GF-D8 (cell line): ENCODE data around the gene FMNL2.
A peak's percentile ranks its signal among the peaks of the same experiment; 100 is the strongest.

Experiments used
- DNase-seq: peaks from one replicate; lab custom pipeline; 2025; lab: John Stamatoyannopoulos, UW

Gene FMNL2

GRCh38 chr2:152447897-152448296 lies 112.9 kb downstream of the FMNL2 start:
- no peak for DNase-seq

GRCh38 chr2:152448606-152449005 lies 113.6 kb downstream of the FMNL2 start:
- DNase-seq = no peak

GRCh38 chr2:152449578-152449977 lies 114.6 kb downstream of the FMNL2 start:
- DNase-seq = no peak

- no peak for DNase-seq
Observed at GRCh38 chr2:152450176-152450575, 115.2 kb downstream of the FMNL2 start.

- no peak for DNase-seq
Observed at GRCh38 chr2:152452256-152452973, 117.4 kb downstream of the FMNL2 start.

GRCh38 chr2:152453129-152453911 lies 118.3 kb downstream of the FMNL2 start:
- DNase-seq = no peak

GRCh38 chr2:152454371-152454770 lies 119.4 kb downstream of the FMNL2 start:
- DNase-seq = no peak

GRCh38 chr2:152454960-152455359 lies 120.0 kb downstream of the FMNL2 start:
- no peak for DNase-seq

- DNase-seq = no peak
Observed at GRCh38 chr2:152455738-152456137, 120.8 kb downstream of the FMNL2 start.

- no peak for DNase-seq
Observed at GRCh38 chr2:152456262-152456661, 121.3 kb downstream of the FMNL2 start.

GRCh38 chr2:152458441-152458940 lies 123.5 kb downstream of the FMNL2 start:
- DNase-seq = no peak

GRCh38 chr2:152459091-152459490 lies 124.1 kb downstream of the FMNL2 start:
- DNase-seq = no peak

GRCh38 chr2:152460567-152460966 lies 125.6 kb downstream of the FMNL2 start:
- no peak for DNase-seq

GRCh38 chr2:152462120-152462519 lies 127.1 kb downstream of the FMNL2 start:
- no peak for DNase-seq

GRCh38 chr2:152462779-152463178 lies 127.8 kb downstream of the FMNL2 start:
- DNase-seq = no peak

GRCh38 chr2:152464851-152465470 lies 130.0 kb downstream of the FMNL2 start:
- DNase-seq = no peak

- no peak for DNase-seq
Observed at GRCh38 chr2:152465541-152465940, 130.6 kb downstream of the FMNL2 start.

GRCh38 chr2:152466041-152466440 lies 131.1 kb downstream of the FMNL2 start:
- DNase-seq = no peak

- DNase-seq = no peak
Observed at GRCh38 chr2:152466980-152467676, 132.2 kb downstream of the FMNL2 start.

- no peak for DNase-seq
Observed at GRCh38 chr2:152467677-152468410, 132.9 kb downstream of the FMNL2 start.

- peak; percentile 24 for DNase-seq
Observed at GRCh38 chr2:152468899-152469692, 134.1 kb downstream of the FMNL2 start.
